Trophoblast cell (in vitro differentiated cells and primary cell): Measurements from ENCODE around the gene CAMK4.

Experiments
- DNase-seq, 2 donors: peaks; one replicate each; pipeline ENCODE4 v3.0.0-alpha.2; 2016
- H2AFZ ChIP-seq: 2 replicates; pipeline ENCODE4 v1.6.1; 2013; ENCODE audit warnings: low read length, moderate library complexity, mild to moderate bottlenecking; ENCODE audit not compliant: insufficient read depth, poor library complexity
- H2AK5ac ChIP-seq: 2 replicates; pipeline ENCODE4 v1.6.1; 2013; ENCODE audit warnings: mild to moderate bottlenecking, low read length
- H2BK120ac ChIP-seq: 2 replicates; pipeline ENCODE4 v1.6.1; 2013; ENCODE audit warnings: low read length, mild to moderate bottlenecking, moderate library complexity; ENCODE audit not compliant: insufficient read depth, poor library complexity
- H2BK12ac ChIP-seq: 2 replicates; pipeline ENCODE4 v1.6.1; 2013; ENCODE audit warnings: mild to moderate bottlenecking, low read length, moderate library complexity
- H2BK5ac ChIP-seq: 2 replicates; pipeline ENCODE4 v1.6.1; 2013; ENCODE audit warnings: low read length, low read depth, moderate library complexity, mild to moderate bottlenecking; ENCODE audit not compliant: poor library complexity
- H3K14ac ChIP-seq: 2 replicates; pipeline ENCODE4 v1.6.1; 2013; ENCODE audit warnings: mild to moderate bottlenecking, low read length
- H3K18ac ChIP-seq: 2 replicates; pipeline ENCODE4 v1.6.1; 2013; ENCODE audit warnings: mild to moderate bottlenecking, low read length
- H3K23ac ChIP-seq: 2 replicates; pipeline ENCODE4 v1.6.1; 2013; ENCODE audit warnings: low read length
- H3K27ac ChIP-seq: 2 replicates; pipeline ENCODE4 v1.5.1; 2013; ENCODE audit warnings: low read depth, mild to moderate bottlenecking, inconsistent platforms, low read length, moderate library complexity
- H3K27me3 ChIP-seq: 2 replicates; pipeline ENCODE4 v1.6.1; 2013; ENCODE audit warnings: inconsistent platforms, mild to moderate bottlenecking, low read length, moderate library complexity; ENCODE audit not compliant: insufficient read depth
- H3K36me3 ChIP-seq, 2 experiments: 1 replicate in 1 of 2; 2 replicates in 1 of 2; pipeline ENCODE4 v1.6.1; 2013; ENCODE audit warnings: low read length in 2 of 2, mild to moderate bottlenecking in 2 of 2, moderate library complexity in 1 of 2; ENCODE audit not compliant: insufficient read depth in 2 of 2, control insufficient read depth in 1 of 2
- H3K4ac ChIP-seq: 2 replicates; pipeline ENCODE4 v1.6.1; 2013; ENCODE audit warnings: low read depth, mild to moderate bottlenecking, low read length, moderate library complexity
- H3K4me1 ChIP-seq, 2 experiments: 1 replicate in 1 of 2; 2 replicates in 1 of 2; pipeline ENCODE4 v1.6.1; 2013; ENCODE audit warnings: low read length in 2 of 2, mild to moderate bottlenecking in 2 of 2, moderate library complexity in 1 of 2; ENCODE audit not compliant: insufficient read depth in 2 of 2, control insufficient read depth in 1 of 2
- H3K4me2 ChIP-seq: 2 replicates; pipeline ENCODE4 v1.6.1; 2013; ENCODE audit warnings: inconsistent platforms, mild to moderate bottlenecking, low read length, moderate library complexity
- H3K4me3 ChIP-seq: 2 replicates; pipeline ENCODE4 v1.5.1; 2013; ENCODE audit warnings: mild to moderate bottlenecking, low read depth, low read length, inconsistent platforms
- H3K79me1 ChIP-seq: one replicate; pipeline ENCODE4 v1.6.1; 2013; ENCODE audit warnings: low read length
- H3K79me2 ChIP-seq: 2 replicates; pipeline ENCODE4 v1.6.1; 2013; ENCODE audit warnings: low read length, mild to moderate bottlenecking; ENCODE audit not compliant: control insufficient read depth, insufficient read depth, poor library complexity
- H3K9ac ChIP-seq: 2 replicates; pipeline ENCODE4 v1.6.1; 2013; ENCODE audit warnings: mild to moderate bottlenecking, low read length
- H3K9me3 ChIP-seq: 2 replicates; pipeline ENCODE4 v1.6.1; 2013; ENCODE audit warnings: low read depth, mild to moderate bottlenecking, control low read depth, inconsistent platforms, low read length; ENCODE audit not compliant: insufficient read depth
- H4K12ac ChIP-seq: 2 replicates; pipeline ENCODE4 v1.6.1; 2013; ENCODE audit warnings: low read depth, mild to moderate bottlenecking, low read length, moderate library complexity
- H4K8ac ChIP-seq: 2 replicates; pipeline ENCODE4 v1.6.1; 2013; ENCODE audit warnings: low read depth, mild to moderate bottlenecking, low read length, moderate library complexity
- H4K91ac ChIP-seq: one replicate; pipeline ENCODE4 v1.6.1; 2013; ENCODE audit warnings: low read depth, mild to moderate bottlenecking, low read length, moderate library complexity
- WGBS: extraction: QIAGEN DNeasy Blood & Tissue Kit; methylation state at CpG from one replicate; pipeline ENCODE4 v1.1.7; 2013; ENCODE audit warnings: missing lambda C conversion rate; ENCODE audit not compliant: insufficient read length, insufficient coverage; ENCODE audit errors: extremely low coverage; 5-methylcytosine and 5-hydroxymethylcytosine counted together

Gene CAMK4

GRCh38 chr5:111233052-111233374 lies 8.8 kb downstream of the CAMK4 start:
- Histone ChIP-seq H2BK120ac (no peak overlapping the region), H3K79me2 (no peaks in the 10 kb centered on the region), H2AFZ (no peak overlapping the region), H3K4me1 (peaks cover 0 to 2% of the 10 kb centered on the region in 2 experiments), H3K36me3 (no peaks in the 10 kb centered on the region), H4K12ac (no peak overlapping the region), H3K4ac (no peak overlapping the region), H3K23ac (no peak overlapping the region), H3K27me3 (no peaks in the 10 kb centered on the region), H3K14ac (no peak overlapping the region), H3K79me1 (no peaks in the 10 kb centered on the region), H3K9ac (no peak overlapping the region), H2BK5ac (no peak overlapping the region), H3K4me2 (no peak overlapping the region), H3K27ac (no peak overlapping the region), H3K9me3 (no peaks in the 10 kb centered on the region), H2AK5ac (no peak overlapping the region), H2BK12ac (no peak overlapping the region), H4K91ac (no peak overlapping the region), H3K4me3 (no peak overlapping the region), H3K18ac (no peak overlapping the region), H4K8ac (no peak overlapping the region)
- DNase-seq = no peak
- WGBS = no CpG with 5 or more reads among the region's 2 CpGs

- Histone ChIP-seq H2BK120ac (no peak overlapping the region), H3K27ac (no peak overlapping the region), H2BK12ac (no peak overlapping the region), H3K14ac (no peak overlapping the region), H3K23ac (no peak overlapping the region), H4K91ac (no peak overlapping the region), H3K4me1 (peaks cover 0 to 2% of the 10 kb centered on the region in 2 experiments), H3K4ac (no peak overlapping the region), H3K9ac (no peak overlapping the region), H4K8ac (no peak overlapping the region), H3K18ac (no peak overlapping the region), H3K36me3 (no peaks in the 10 kb centered on the region), H3K79me2 (no peaks in the 10 kb centered on the region), H4K12ac (no peak overlapping the region), H3K27me3 (no peaks in the 10 kb centered on the region), H3K79me1 (no peaks in the 10 kb centered on the region), H2BK5ac (no peak overlapping the region), H3K4me3 (no peak overlapping the region), H3K4me2 (no peak overlapping the region), H2AFZ (no peak overlapping the region), H3K9me3 (no peaks in the 10 kb centered on the region), H2AK5ac (no peak overlapping the region)
- no peak for DNase-seq
- no CpG with 5 or more reads among the region's 2 CpGs for WGBS
These were observed 9.9 kb downstream of the CAMK4 start for GRCh38 chr5:111234125-111234524.

GRCh38 chr5:111235635-111236034 lies 11.5 kb downstream of the CAMK4 start:
- H4K12ac ChIP-seq = no peak overlapping the region
- no CpG with 5 or more reads among the region's 5 CpGs for WGBS
- no peak overlapping the region for H3K18ac ChIP-seq
- H3K9ac ChIP-seq = no peak overlapping the region
- H3K79me2 ChIP-seq = no peaks in the 10 kb centered on the region
- H4K8ac ChIP-seq = no peak overlapping the region
- no peak for DNase-seq
- no peak overlapping the region for H3K4me2 ChIP-seq
- no peak overlapping the region for H3K4ac ChIP-seq
- no peaks in the 10 kb centered on the region for H3K9me3 ChIP-seq
- H4K91ac ChIP-seq = no peak overlapping the region
- H2AFZ ChIP-seq = no peak overlapping the region
- no peaks in the 10 kb centered on the region for H3K27me3 ChIP-seq
- H3K14ac ChIP-seq = no peak overlapping the region
- no peak overlapping the region for H2BK120ac ChIP-seq
- no peak overlapping the region for H2BK12ac ChIP-seq
- H3K23ac ChIP-seq = no peak overlapping the region
- no peak overlapping the region for H3K27ac ChIP-seq
- H3K79me1 ChIP-seq = no peaks in the 10 kb centered on the region
- no peak overlapping the region for H2AK5ac ChIP-seq
- H3K36me3 ChIP-seq = no peaks in the 10 kb centered on the region
- peaks cover 0 to 2% of the 10 kb centered on the region in 2 experiments for H3K4me1 ChIP-seq
- no peak overlapping the region for H3K4me3 ChIP-seq
- no peak overlapping the region for H2BK5ac ChIP-seq

GRCh38 chr5:111236348-111236747 lies 12.2 kb downstream of the CAMK4 start:
- Histone ChIP-seq H2BK5ac (no peak overlapping the region), H3K27ac (no peak overlapping the region), H3K4me1 (no peaks in the 10 kb centered on the region), H3K9ac (no peak overlapping the region), H3K79me2 (no peaks in the 10 kb centered on the region), H2AFZ (no peak overlapping the region), H3K27me3 (no peaks in the 10 kb centered on the region), H3K9me3 (no peaks in the 10 kb centered on the region), H3K18ac (no peak overlapping the region), H3K79me1 (no peaks in the 10 kb centered on the region), H3K4me2 (no peak overlapping the region), H2AK5ac (no peak overlapping the region), H3K23ac (no peak overlapping the region), H3K14ac (no peak overlapping the region), H3K4ac (no peak overlapping the region), H4K8ac (no peak overlapping the region), H3K36me3 (no peaks in the 10 kb centered on the region), H4K91ac (no peak overlapping the region), H3K4me3 (no peak overlapping the region), H2BK12ac (no peak overlapping the region), H4K12ac (no peak overlapping the region), H2BK120ac (no peak overlapping the region)
- no peak for DNase-seq
- WGBS = no CpG with 5 or more reads among the region's 2 CpGs
